Mucosa of descending colon (tissue), 3 donors: ENCODE results near the gene TCIRG1. TPM values are rescaled to one million over a fixed set of nuclear protein-coding genes. Genes with fewer than 3 reads are reported as not detected.

Experiments
- ATAC-seq: fragments of 200-7000 bp; cut with Tn5 transposase; one replicate; pipeline ENCODE4 v1.9.1; 2020; ENCODE audit warnings: mild to moderate bottlenecking, moderate library complexity
- DNase-seq, 3 donors: peaks; one replicate each; pipeline ENCODE4 v3.0.0-alpha.2; 2020
- H3K36me3 ChIP-seq: fragments of 200-600 bp; one replicate; pipeline ENCODE4 v1.8.0; 2021; ENCODE audit warnings: low read depth, mild to moderate bottlenecking
- H3K4me1 ChIP-seq: fragments of 200-600 bp; one replicate; pipeline ENCODE4 v1.8.0; 2021; ENCODE audit warnings: low read depth, mild to moderate bottlenecking
- H3K4me3 ChIP-seq: fragments of 200-600 bp; one replicate; pipeline ENCODE4 v1.8.0; 2021; ENCODE audit warnings: mild to moderate bottlenecking
- H3K9me3 ChIP-seq: fragments of 200-600 bp; one replicate; pipeline ENCODE4 v1.8.0; 2021; ENCODE audit warnings: mild to moderate bottlenecking
- intact Hi-C, 2 donors: fragments of 100-400 bp; cut with DNase I in 1 of 2; cut with micrococcal nuclease in 1 of 2; formaldehyde crosslinking; loops; one replicate each; pipeline versions ENCODE4 v1.11.0 to v1.11.1; 2022; cut with DNase I, micrococcal nuclease
- total RNA-seq, 3 donors: library from RNA; stranded (reverse); fragmentation: NEBNext Ultra II Directional in 2 of 3; extraction: Animal tissue kit (Norgen Biotek cat#: 25700) in 2 of 3; gene quantifications; one replicate each; pipeline versions ENCODE4 v1.2.1 to v1.2.4, GENCODE V29; 2021 to 2023
- TF ChIP-seq, protein P1 (sequence below): fragments of 200-600 bp; IDR thresholded peaks from one replicate; pipeline ENCODE4 v1.8.0; 2022; ENCODE audit warnings: antibody characterized with exemption, mild to moderate bottlenecking
- donor health status: DM: no; HTN: no; CAD: no; lungs with moderate emphysema.
- donor health status: DM: no; HTN: no; CAD: no.
- donor health status: DM: no; HTN: yes; CAD: no.

The TCIRG1 gene
- total RNA-seq, 3 donors from 2014 or later = 155 to 189 (median 166) TPM

DNA sequence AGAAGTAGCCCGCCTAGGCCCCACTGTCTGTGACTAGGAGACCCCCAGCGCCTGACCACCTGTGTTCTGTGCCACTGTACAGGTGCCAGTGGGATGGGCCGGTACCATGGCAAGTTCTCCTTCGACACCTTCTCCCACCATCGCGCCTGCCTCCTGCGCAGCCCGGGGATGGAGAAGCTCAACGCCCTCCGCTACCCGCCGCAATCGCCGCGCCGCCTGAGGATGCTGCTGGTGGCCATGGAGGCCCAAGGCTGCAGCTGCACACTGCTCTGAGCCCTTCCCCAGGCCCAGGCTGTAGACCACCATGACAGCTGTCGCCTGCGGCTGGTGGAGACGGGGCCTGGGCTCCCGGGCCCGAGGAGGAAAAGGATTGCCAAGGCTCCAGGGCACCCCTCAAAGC is 11.2 kb upstream of the TCIRG1 start:
- H3K4me3 ChIP-seq = no peak overlapping the region
- DNase-seq (no peak), ATAC-seq (no peak)
- intact Hi-C loops = no loop called here
- TF ChIP-seq, protein P1, sequence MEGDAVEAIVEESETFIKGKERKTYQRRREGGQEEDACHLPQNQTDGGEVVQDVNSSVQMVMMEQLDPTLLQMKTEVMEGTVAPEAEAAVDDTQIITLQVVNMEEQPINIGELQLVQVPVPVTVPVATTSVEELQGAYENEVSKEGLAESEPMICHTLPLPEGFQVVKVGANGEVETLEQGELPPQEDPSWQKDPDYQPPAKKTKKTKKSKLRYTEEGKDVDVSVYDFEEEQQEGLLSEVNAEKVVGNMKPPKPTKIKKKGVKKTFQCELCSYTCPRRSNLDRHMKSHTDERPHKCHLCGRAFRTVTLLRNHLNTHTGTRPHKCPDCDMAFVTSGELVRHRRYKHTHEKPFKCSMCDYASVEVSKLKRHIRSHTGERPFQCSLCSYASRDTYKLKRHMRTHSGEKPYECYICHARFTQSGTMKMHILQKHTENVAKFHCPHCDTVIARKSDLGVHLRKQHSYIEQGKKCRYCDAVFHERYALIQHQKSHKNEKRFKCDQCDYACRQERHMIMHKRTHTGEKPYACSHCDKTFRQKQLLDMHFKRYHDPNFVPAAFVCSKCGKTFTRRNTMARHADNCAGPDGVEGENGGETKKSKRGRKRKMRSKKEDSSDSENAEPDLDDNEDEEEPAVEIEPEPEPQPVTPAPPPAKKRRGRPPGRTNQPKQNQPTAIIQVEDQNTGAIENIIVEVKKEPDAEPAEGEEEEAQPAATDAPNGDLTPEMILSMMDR = no peak
- no peaks in the 10 kb centered on the region for H3K9me3 ChIP-seq
- no peaks in the 10 kb centered on the region for H3K36me3 ChIP-seq
- H3K4me1 ChIP-seq = peaks cover 17% of the 10 kb centered on the region

DNA sequence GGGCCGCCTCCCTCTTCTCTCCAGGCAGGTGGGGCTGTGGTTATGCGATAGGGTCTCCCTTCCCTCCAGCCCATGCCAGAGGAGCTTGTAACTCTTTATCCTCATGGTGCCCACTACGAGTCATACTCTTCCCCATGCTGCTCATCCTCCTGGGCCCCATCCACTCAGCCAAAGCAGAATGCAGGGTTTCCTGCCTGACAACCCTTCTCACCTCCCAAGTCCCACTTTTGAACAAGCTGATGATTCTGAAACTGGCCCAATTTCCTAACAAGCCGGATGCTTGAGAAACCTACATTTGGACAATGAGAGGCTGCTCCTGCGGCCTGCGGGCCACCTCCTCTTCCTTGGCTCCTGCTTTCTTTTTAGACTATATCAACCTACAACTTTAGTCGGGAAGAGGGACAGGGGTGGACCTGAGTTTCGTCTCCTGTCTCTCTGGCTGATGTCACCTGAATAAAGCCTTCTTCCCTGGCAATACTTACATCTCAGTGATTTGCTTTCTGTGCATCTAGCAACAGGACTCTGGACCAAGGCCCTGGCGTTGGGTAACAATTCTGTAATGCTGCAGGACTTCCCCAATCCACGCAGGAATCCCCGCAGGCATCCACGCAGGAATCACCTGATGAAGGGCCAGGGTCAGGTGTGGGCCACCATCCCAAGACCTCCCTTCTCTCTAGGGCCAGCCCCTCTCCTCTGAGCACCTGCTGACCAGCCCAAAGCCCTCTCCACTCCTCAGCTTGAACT is 9.9 kb upstream of the TCIRG1 start:
- no peak for ATAC-seq
- no peaks in the 10 kb centered on the region for H3K9me3 ChIP-seq
- H3K36me3 ChIP-seq = no peaks in the 10 kb centered on the region
- peaks cover 17% of the 10 kb centered on the region for H3K4me1 ChIP-seq
- no peak for DNase-seq
- TF ChIP-seq, protein P1 = no peak
- H3K4me3 ChIP-seq = no peak overlapping the region
- intact Hi-C loops = no loop called here

DNA sequence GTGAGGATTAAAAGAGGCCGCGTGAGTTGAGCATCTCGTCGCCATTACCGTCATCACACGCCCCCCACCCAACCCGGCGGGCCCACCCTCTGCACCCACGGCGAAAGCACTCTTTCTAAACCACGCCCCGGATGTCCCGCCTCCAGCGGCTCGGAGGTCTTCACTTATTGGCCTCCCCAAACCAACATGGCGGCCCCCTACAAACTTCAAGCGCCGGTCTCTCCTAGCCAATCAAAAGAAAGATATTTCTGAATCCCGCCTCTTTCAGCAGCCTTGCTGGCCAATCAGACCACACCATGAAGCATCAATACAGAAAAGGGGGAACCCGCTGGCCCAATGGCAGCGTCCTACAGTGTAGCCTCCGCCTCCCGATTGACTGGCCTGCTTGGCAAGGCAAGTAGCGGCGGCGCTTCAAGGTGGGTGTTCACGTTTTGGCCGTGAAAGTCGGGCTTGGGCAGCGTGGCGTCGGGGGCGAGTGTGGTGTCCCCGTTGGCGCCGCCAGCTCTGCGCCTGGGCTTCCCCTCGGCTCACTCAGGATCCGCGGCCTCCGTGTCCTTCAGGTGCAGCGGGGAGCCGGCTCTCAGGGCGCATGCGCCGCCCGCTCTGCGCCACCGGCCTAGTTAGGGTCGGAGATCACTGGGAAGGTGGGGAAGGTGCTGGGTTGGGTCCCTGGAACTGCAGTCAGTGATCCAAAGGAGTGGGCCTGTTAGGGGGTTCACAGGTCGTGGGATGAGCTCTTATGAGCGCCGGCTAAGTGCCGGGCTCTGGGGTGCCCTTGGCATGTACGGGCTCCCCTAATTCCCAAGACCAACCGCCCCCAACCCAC is 8.3 kb upstream of the TCIRG1 start, which contains the start of gene NDUFS8:
Gene NDUFS8 (plus strand): TSS at position 364 of the 826 bp plus-strand sequence. CDS start 1,471 bp downstream, outside the sequence.
- peak within 1 kb of the TSS; percentile 44 for H3K4me3 ChIP-seq
- intact Hi-C loops = no loop called here
- peaks cover 17% of the 10 kb centered on the region for H3K4me1 ChIP-seq
- DNase-seq (peak; percentile 97 to 100 (median 97)), ATAC-seq (peak; percentile 95)
- H3K36me3 ChIP-seq = no peaks in the 10 kb centered on the region
- H3K9me3 ChIP-seq = no peaks in the 10 kb centered on the region
- TF ChIP-seq, protein P1 = no peak

DNA sequence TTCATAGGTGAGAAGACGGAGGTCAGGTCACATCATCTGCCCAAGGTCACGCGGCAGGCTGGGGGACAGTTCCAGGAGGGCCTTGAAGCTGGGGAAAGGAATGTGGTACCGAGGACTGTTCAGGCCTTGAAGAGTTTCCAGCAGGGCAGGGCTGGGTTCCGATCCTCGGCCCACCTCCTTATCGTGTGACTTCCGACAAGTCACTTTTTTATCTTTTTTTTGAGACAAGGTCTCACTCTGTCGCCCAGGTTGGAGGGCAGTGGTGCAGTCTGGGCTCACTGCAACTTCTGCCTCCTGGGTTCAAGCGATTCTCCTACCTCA is 7.7 kb upstream of the TCIRG1 start:
- intact Hi-C loops = no loop called here
- DNase-seq = no peak
- Histone ChIP-seq H3K4me1 (peaks cover 19% of the 10 kb centered on the region), H3K9me3 (no peaks in the 10 kb centered on the region), H3K36me3 (no peaks in the 10 kb centered on the region), H3K4me3 (peak overlapping the region; percentile 44)
- ATAC-seq = peak; percentile 30
- TF ChIP-seq, protein P1 = no peak

DNA sequence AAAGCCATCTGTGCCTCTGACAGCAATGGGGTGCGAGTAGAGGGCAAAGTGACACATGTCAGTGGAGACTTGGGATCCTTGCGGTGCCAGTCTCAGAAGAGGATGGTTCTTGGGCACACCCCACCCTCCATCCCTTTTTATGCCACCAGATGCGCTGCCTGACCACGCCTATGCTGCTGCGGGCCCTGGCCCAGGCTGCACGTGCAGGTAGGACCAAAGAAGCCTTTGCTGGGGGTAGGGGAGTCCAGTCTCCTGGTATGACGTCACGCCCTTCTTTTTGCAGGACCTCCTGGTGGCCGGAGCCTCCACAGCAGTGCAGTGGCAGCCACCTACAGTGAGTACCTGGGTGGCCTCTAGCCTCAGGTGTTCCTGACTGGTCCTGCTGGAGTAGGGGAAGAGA is 6.8 kb upstream of the TCIRG1 start:
- H3K4me3 ChIP-seq = no peak overlapping the region
- H3K36me3 ChIP-seq = no peaks in the 10 kb centered on the region
- ATAC-seq (no peak), DNase-seq (no peak)
- TF ChIP-seq, protein P1 = no peak
- H3K9me3 ChIP-seq = no peaks in the 10 kb centered on the region
- H3K4me1 ChIP-seq = peaks cover 21% of the 10 kb centered on the region
- intact Hi-C loops = no loop called here
